Suprapubic skin (tissue), 4 donors: Measurements from ENCODE around the gene CAMTA2. TPM values are rescaled to one million over a fixed set of nuclear protein-coding genes. Genes with fewer than 3 reads are reported as not detected.

Source experiments
- DNase-seq, 2 donors: peaks; one replicate each; pipeline ENCODE4 v3.0.0-alpha.2; 2019; ENCODE audit warnings: low spot score in 2 of 2
- H3K27ac ChIP-seq: fragments of 200-600 bp; sonication (generic); one replicate; pipeline ENCODE4 v1.5.1; 2019
- H3K27me3 ChIP-seq: fragments of 200-600 bp; sonication (generic); one replicate; pipeline ENCODE4 v1.5.1; 2019
- H3K36me3 ChIP-seq: fragments of 200-600 bp; sonication (generic); one replicate; pipeline ENCODE4 v1.5.1; 2019
- H3K4me1 ChIP-seq: fragments of 200-600 bp; sonication (generic); one replicate; pipeline ENCODE4 v1.5.1; 2019
- H3K4me3 ChIP-seq: fragments of 200-600 bp; sonication (generic); one replicate; pipeline ENCODE4 v1.5.1; 2019; ENCODE audit warnings: mild to moderate bottlenecking
- H3K9me3 ChIP-seq: fragments of 200-600 bp; sonication (generic); one replicate; pipeline ENCODE4 v1.5.1; 2019
- CTCF ChIP-seq, 2 donors: fragments of 200-600 bp in 1 of 2; fragments of 450-650 bp in 1 of 2; sonication (generic) in 1 of 2; IDR thresholded peaks; one replicate each; pipeline ENCODE4 v1.5.1; 2016 to 2019; ENCODE audit warnings: antibody characterized with exemption in 2 of 2, mild to moderate bottlenecking in 1 of 2, moderate library complexity in 1 of 2
- EP300 ChIP-seq: sonication (generic); formaldehyde crosslinking; IDR thresholded peaks from one replicate; pipeline ENCODE4 v1.6.1; 2017; ENCODE audit warnings: antibody characterized with exemption
- POLR2A ChIP-seq, 2 donors: fragments of 450-650 bp; IDR thresholded peaks; one replicate each; pipeline ENCODE4 v1.6.1; 2017; ENCODE audit warnings: antibody characterized with exemption in 2 of 2, mild to moderate bottlenecking in 2 of 2, moderate library complexity in 2 of 2
- POLR2AphosphoS5 ChIP-seq, 3 donors: sonication (generic); formaldehyde crosslinking; IDR thresholded peaks; one replicate each; pipeline ENCODE4 v1.6.1; 2017; ENCODE audit warnings: antibody characterized with exemption in 3 of 3
- WGBS: methylation state at CpG from one replicate; pipeline ENCODE4 v1.1.5; 2018; 5-methylcytosine and 5-hydroxymethylcytosine counted together
- total RNA-seq, 4 donors: library from RNA; depleted of rRNA; stranded (reverse); fragments of >200 nt; gene quantifications; one replicate each; pipeline ENCODE4 v1.1.0, GENCODE V29; 2016

CAMTA2 gene
- total RNA-seq, 4 donors from 2014 or later, result 27.4 to 60.8 (median 34.6) TPM

DNA sequence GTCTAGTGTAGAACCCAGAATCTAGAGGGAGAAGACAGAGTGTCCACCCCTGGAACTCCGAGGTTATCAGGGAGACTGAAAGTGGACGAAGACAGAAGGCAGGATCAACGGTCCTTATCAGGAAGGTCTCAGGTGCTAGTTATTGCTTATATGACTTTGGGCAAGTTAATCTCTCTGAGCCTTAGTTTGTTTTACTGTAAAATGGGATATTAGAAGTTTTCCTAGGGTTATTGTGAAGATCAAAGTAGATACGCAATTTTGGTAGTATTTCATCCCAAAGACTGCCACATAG, 46.2 kb downstream of the CAMTA2 start:
- Histone ChIP-seq H3K9me3 (no peaks in the 10 kb centered on the region), H3K27ac (peak overlapping the region; percentile 96), H3K36me3 (peaks cover 49% of the 10 kb centered on the region), H3K4me1 (peaks cover 69% of the 10 kb centered on the region), H3K4me3 (peak overlapping the region; percentile 68), H3K27me3 (no peaks in the 10 kb centered on the region)
- TF ChIP-seq POLR2AphosphoS5 (IDR thresholded peaks at IDR 0.05), result no peak
- no peak for TF ChIP-seq CTCF (IDR thresholded peaks at IDR 0.05)
- TF ChIP-seq EP300, result no peak
- no peak for TF ChIP-seq POLR2A (IDR thresholded peaks at IDR 0.05)
- WGBS, result 52% methylated on average over 4 of the region's 4 CpGs
- no peak for DNase-seq

DNA sequence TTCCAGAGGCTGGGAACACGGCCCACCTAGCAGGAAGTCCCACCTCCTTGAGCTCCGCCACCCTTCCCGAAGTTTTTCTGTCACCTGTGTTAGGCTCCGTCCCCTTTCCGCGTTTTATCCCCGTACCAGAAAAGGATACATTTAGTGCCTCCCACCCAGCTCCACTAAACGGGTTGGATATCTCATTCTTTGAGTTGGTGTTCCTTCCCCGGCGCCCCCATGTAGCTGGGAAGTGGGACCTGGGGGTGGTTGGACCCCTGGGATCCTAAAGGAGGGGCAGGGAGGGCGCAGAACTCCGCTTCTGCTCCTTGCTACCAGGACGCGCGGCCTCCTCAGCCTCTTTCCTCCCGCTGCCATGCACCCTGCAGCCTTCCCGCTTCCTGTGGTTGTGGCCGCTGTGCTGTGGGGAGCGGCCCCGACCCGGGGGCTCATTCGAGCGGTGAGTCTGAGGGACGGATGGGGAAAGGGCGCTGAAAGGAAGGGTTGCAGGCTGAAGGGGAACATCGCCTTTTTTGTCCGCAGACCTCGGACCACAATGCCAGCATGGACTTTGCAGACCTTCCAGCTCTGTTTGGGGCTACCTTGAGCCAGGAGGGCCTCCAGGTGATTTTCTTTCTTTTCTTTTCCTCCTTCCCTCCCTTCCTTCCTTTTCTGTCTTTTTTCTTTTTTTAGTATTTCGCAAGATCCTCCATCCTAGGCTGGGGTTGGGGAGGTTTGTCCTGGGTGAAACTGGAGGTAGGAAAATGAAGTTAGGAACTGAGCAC, 46.7 kb downstream of the CAMTA2 start:
- WGBS, result 1% methylated on average over 29 of the region's 29 CpGs
- Histone ChIP-seq H3K9me3 (no peaks in the 10 kb centered on the region), H3K36me3 (peaks cover 53% of the 10 kb centered on the region), H3K27me3 (no peaks in the 10 kb centered on the region), H3K4me3 (peak overlapping the region; percentile 68), H3K27ac (peak overlapping the region; percentile 96), H3K4me1 (peaks cover 64% of the 10 kb centered on the region)
- TF ChIP-seq POLR2A (IDR thresholded peaks at IDR 0.05) (no peak), CTCF (IDR thresholded peaks at IDR 0.05) (no peak), POLR2AphosphoS5 (IDR thresholded peaks at IDR 0.05) (no peak), EP300 (no peak)
- DNase-seq, result no peak

DNA sequence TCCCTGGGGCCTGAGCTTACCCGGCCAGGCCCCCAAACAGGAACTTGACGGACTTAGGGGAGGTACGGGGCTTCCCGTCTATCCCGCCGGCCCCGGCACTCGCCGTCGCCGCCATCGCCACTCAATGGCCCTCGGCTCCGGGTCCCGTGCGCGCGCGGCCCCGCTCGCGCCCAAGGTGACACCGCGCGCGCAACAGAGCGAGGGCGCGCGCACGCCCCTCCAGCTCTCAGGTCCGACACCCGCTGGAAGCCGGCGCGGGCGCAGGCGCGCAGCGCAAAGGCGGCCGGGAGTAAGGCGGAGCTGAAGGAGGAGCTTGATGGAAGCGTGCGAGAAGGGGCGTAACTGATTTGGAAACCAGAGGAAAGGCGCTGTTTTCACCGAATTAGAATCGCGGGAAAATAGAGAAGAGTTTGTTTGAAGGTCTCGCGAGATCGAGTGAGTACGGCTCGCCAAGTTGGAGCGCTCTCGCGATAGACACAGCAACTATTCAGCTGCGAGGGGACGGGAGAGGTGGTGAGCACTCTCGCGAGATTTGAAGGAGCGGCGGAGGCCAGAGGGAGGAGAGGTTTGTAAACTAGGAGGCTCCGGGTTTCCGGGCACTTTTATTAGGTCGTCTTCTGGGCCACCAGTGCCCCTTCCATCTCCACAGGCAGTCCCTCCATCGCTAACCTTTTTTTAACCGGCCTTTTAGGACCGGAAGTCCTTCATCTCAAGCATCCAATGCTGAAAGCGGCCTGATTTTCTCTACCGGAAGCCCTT, 47.5 kb downstream of the CAMTA2 start, which contains the start of the genes RNF167 and SLC25A11:
Gene RNF167, plus strand, starts transcription at position 473 of the 759 bp plus-strand sequence. CDS start 642 bp downstream, outside the sequence.
Gene SLC25A11, minus strand, starts transcription at position 251 of the 759 bp plus-strand sequence. Its CDS starts 136 bp downstream, at position 115.
- Histone ChIP-seq H3K4me1 (peaks cover 56% of the 10 kb centered on the region), H3K36me3 (peaks cover 54% of the 10 kb centered on the region), H3K4me3 (peak within 1 kb of the TSS; percentile 68), H3K27ac (peak within 1 kb of the TSS; percentile 96), H3K9me3 (no peaks in the 10 kb centered on the region), H3K27me3 (no peaks in the 10 kb centered on the region)
- WGBS, result under 1% methylated on average over 39 of the region's 72 CpGs
- peak in 1 of 2 donors; percentile 56 for TF ChIP-seq POLR2A (IDR thresholded peaks at IDR 0.05)
- TF ChIP-seq EP300, result no peak
- peak in 2 of 3 donors; percentile 6 to 67 for TF ChIP-seq POLR2AphosphoS5 (IDR thresholded peaks at IDR 0.05)
- DNase-seq, result peak; percentile 98 to 99

DNA sequence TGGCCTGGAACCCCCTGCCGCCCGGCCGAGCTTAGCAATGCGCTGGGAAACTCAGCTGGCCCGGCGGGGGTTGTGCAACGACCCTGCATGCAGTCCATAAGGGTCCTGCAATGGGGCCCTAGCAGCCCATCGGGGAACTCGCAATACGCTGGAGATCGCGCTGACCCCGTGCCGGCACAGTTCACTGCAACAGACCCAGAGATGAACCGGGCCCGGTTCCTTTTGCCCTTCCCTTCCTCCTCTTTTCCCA, 48.0 kb downstream of the CAMTA2 start:
- 1% methylated on average over 16 of the region's 16 CpGs for WGBS
- DNase-seq, result peak in 1 of 2 donors; percentile 84
- H3K36me3 ChIP-seq, result peaks cover 49% of the 10 kb centered on the region

More for the DNA sequence above, 48.0 kb downstream of the CAMTA2 start:
- no peak for TF ChIP-seq POLR2AphosphoS5 (IDR thresholded peaks at IDR 0.05)
- TF ChIP-seq CTCF (IDR thresholded peaks at IDR 0.05), result no peak
- no peak for TF ChIP-seq POLR2A (IDR thresholded peaks at IDR 0.05)
- no peak for TF ChIP-seq EP300
- no peaks in the 10 kb centered on the region for H3K9me3 ChIP-seq
- H3K27ac ChIP-seq, result peak overlapping the region; percentile 96
- peaks cover 54% of the 10 kb centered on the region for H3K4me1 ChIP-seq
- H3K27me3 ChIP-seq, result no peaks in the 10 kb centered on the region
- peak overlapping the region; percentile 68 for H3K4me3 ChIP-seq
